SU-DHL-6 (cell line): ENCODE measurements around the gene BOC.

Source experiments
- EZH2phosphoT487 ChIP-seq: fragments of 200-600 bp; sonication (generic), shearing (Covaris generic); conservative IDR thresholded peaks from 2 replicates; pipeline ENCODE4 v1.6.1; 2018; ENCODE audit warnings: mild to moderate bottlenecking, antibody characterized with exemption, low read length, moderate library complexity, mixed read lengths
- TF ChIP-seq, protein P1 (sequence below): fragments of 200-600 bp; sonication (generic); IDR thresholded peaks from one replicate; pipeline ENCODE4 v1.5.1; 2017; ENCODE audit warnings: antibody characterized with exemption, mild to moderate bottlenecking, low read length, moderate library complexity; ENCODE audit not compliant: insufficient read depth, poor library complexity, severe bottlenecking

GRCh38 chr3:113275258-113275556, 63.9 kb downstream of the BOC start:
- TF ChIP-seq, protein P1, sequence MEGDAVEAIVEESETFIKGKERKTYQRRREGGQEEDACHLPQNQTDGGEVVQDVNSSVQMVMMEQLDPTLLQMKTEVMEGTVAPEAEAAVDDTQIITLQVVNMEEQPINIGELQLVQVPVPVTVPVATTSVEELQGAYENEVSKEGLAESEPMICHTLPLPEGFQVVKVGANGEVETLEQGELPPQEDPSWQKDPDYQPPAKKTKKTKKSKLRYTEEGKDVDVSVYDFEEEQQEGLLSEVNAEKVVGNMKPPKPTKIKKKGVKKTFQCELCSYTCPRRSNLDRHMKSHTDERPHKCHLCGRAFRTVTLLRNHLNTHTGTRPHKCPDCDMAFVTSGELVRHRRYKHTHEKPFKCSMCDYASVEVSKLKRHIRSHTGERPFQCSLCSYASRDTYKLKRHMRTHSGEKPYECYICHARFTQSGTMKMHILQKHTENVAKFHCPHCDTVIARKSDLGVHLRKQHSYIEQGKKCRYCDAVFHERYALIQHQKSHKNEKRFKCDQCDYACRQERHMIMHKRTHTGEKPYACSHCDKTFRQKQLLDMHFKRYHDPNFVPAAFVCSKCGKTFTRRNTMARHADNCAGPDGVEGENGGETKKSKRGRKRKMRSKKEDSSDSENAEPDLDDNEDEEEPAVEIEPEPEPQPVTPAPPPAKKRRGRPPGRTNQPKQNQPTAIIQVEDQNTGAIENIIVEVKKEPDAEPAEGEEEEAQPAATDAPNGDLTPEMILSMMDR = no peak
- no peak for TF ChIP-seq EZH2phosphoT487
